ENCODE results near the gene PAQR8. TPM values are rescaled to one million over a fixed set of nuclear protein-coding genes. Genes with fewer than 3 reads are reported as not detected.

PAQR8 gene
- polyA plus RNA-seq, 3 donors, result 25.7 to 31.3 (median 29.3) TPM

DNA sequence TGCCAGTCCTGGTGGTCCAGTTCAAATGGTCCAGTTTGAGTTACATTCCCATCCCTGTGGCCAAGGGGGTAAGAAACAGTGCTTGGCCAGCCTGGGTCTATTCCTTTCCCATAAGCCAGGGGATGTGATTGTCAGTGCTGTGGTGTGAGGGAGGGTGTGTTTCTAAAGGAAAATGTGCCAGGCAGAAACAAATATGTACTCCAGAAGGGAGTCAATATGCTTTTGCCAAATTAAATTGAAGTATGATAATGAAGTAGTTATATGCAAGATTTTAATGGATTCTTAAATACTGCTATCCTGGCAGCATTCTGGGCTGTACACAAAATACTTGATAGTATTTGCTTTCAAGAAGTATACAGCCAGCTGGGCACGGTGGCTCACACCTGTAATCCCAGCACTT lies 16.6 kb upstream of the PAQR8 start:
- no peak for DNase-seq (ENCODE audit: low read depth in 3 of 3, low spot score in 2 of 3)

DNA sequence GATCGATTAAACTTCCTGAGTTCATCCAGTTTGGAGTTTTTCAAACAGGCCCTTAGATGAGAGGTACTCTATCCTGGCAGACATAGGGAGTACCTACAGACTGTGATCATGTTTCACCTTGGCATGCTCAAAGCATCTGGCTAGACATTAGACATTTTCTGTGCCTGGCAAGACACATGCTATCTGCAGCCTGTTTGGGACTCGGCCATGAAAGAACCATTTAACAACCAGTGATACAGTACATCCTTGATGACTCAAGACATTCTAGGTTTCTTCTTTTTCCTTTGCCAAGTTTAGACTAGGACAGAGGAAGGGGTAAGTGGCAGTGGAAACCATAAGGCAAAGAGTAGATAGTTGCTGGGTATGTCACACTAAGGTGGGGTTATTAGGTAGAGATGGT lies 15.4 kb upstream of the PAQR8 start:
- DNase-seq (ENCODE audit: low read depth in 3 of 3, low spot score in 2 of 3), result no peak

DNA sequence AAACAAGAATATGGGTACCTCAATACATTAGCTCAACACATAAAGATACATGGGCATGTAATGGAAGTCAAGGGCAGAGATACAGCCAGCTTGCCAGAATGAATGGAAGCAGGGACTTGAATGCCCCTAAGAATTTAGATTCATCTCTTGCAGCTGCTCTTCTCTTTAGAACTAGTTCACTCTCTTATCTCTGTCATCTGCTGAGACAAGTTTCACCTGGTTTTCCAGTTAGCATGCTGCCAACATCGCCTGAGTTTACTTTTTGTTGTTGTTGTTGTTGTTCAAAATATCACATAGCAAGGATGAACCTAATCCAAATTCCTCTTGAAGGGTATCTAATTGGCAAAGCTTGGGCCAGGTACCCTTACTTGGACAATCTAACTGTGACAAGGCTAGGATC lies 14.1 kb upstream of the PAQR8 start:
- DNase-seq (ENCODE audit: low read depth in 3 of 3, low spot score in 2 of 3), result no peak

DNA sequence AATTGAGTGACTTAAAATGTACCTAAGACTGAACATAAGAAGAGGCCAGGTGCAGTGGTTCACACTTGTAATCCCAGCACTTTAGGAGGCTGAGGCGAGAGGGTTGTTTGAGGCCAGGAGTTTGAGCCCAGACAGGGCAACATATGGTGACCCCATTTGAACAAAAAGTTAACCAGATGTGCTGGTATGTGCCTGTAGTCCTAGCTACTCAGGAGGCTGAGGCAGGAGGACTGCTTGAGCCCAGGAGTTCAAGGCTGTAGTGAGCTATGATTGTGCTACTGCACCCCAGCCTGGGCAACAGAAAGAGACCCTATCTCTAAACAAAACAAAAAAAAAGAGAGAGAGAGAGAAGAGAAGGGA lies 10.1 kb upstream of the PAQR8 start:
- DNase-seq (ENCODE audit: low read depth in 3 of 3, low spot score in 2 of 3), result no peak

DNA sequence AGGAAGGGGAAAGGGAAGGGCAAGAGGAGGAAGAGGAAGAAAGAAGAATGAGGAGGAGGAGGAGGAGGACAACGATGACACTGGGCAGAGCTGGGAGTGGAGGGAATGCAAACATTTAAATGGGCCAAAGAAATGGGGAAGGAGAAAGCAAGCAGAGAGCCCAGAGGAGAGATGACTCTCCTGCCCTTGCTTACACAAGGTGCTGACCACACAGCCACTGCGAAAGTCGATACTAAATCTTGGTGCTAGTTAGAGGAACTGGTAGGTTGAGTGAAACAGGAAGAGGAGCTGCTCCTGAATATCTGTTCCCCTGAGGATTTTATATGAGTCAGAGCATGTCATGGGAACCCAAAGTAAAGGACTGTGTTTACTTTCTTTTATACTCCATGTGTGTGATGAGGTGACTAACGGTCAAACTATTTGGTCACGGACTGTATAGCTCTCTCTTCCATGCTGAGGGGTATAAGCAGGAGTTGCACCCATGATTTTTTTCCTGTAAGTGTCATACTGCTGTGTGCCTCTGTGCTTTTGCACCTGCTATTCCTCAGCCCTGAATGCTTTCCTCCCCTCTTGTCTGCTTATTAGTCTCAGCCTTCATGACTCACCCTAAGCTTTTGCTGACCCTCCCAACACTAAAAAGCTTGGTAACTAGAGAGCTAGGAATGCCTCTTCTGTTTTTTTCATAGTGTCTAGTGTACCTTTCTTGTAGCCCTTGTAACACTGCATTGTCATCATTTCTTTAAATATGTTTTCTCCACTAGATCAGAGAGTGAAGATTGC lies 9.5 kb upstream of the PAQR8 start:
- no peak for DNase-seq (ENCODE audit: low read depth in 3 of 3, low spot score in 2 of 3)

DNA sequence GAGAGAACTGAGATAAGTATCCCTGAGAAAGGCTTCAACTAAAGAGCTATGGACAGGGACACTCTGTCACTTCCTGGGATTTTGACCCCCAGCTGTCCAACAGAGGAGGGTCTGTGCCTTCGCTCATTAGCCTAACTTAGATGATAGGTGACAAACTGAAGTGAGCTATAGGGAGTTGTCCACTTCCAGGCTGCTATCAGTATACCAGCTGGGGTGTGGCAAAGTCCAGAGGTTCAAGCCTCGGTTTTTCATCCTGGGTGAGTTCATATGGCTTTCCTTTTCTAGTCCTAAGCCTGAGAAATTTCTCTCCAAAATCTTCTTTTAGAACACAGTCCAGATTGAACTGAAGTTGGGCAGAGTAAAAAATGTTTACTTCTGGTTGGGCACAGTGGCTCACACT lies 5.9 kb upstream of the PAQR8 start:
- no peak for DNase-seq (ENCODE audit: low read depth in 3 of 3, low spot score in 2 of 3)

DNA sequence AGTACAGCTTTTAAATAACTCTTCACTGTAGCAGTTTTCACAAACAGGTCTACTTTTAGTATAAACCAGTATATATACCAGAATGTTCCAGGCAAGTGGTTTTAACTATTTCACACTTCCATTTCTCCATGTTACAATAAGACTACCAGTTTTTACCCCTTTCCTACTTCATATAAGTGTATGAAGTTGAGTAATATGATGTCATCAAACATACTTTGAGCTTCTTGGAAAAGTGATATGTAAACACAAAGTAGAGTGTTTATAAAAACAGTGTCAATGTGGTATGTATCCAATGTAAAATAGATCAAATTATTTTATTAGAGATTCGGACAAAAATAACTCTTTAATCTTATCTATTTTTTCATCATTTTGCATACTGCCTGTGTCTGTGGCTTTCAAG lies 2.5 kb upstream of the PAQR8 start:
- no peak for DNase-seq (ENCODE audit: low read depth in 3 of 3, low spot score in 2 of 3)

DNA sequence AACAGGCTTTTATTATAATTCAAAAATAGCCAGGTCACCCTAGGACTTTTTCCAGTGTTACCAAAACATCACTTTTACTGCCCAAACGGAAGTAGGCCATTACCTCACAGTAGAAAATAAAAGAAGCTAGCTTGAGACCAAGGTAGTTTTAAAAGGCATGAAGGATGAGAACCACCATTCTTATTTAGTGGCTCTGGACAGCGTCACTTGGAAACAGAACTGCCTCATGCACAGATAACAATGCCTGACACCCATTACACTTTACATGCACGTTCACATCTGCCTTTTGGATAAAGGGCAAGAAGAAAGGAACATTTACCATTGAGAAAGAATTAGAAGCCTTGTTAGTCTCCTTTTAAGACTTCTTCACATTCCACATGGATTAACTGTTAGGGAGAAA lies 1.9 kb upstream of the PAQR8 start:
- no peak for DNase-seq (ENCODE audit: low read depth in 3 of 3, low spot score in 2 of 3)

GRCh38 chr6:52360601-52361413 lies 1.1 kb upstream of the PAQR8 start:
- DNase-seq (ENCODE audit: low read depth in 3 of 3, low spot score in 2 of 3), result no peak

DNA sequence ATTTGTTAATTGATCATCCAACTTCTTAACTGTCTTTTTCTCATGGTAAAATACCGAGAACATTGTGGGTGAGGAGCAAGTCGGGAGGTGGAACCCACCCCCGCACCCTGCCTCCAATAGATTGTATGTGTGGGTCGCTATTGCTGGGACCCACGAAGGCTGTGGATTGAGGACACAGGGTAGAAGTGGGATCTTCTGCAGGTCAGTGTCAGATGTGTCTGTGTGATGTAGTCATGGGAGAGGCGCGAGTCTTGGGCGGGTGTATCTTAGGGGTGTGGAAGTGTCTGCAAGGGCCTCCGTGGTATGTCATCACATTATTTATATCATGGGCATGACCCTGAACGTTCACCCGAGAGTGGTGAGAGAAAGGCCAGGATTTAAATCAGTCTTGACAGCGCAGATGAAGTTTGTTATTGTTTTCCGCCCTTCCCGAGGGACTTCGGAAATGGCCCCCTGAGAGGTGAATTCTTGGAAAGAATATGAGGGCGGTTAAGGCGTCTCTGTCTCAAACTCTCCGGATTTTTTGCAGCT lies 472 bp upstream of the PAQR8 start:
- no peak for DNase-seq (ENCODE audit: low read depth in 3 of 3, low spot score in 2 of 3)

DNA sequence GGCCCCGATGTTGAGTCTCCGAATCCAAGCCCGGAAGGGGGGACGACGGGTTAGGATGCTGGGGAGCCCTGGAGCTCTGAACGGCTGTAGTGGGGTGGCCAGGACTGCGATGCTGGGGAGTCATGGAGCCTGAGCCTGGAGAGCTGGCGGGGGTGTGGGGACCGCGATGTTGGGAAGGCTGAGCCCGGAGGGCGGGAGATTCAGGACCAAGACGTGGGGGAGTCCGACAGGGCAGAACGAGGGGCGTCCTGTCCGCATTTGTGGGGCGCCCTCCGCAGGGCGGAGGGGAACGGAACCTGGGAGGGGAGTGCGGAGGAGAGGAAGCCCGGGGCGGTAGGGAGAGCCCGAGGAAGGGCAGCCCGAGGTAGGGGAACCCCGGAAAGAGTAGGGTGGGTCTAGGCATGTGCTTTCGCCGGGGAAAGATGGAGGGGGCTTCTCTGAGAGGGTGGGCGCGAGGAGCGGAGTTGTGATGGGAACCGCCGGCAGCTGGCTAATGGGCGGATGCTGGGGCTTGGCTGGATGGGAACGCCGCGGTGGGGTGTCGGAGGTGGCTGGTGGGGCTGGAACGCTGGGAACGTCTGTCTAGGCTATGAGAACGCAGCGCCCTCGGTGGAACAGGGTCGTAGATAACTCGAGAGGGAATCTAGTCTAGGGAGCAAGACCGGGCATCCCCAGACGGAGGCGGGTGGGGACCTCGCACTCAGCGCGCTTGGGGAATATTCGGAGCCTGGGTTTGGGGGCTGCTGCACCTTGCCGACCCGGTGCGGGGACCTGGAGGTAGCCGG lies 684 bp downstream of the PAQR8 start:
- DNase-seq (ENCODE audit: low read depth in 3 of 3, low spot score in 2 of 3), result no peak

- no peak for DNase-seq (ENCODE audit: low read depth in 3 of 3, low spot score in 2 of 3)
These were observed 1.4 kb downstream of the PAQR8 start for GRCh38 chr6:52363228-52363867.

GRCh38 chr6:52364480-52365166 lies 2.7 kb downstream of the PAQR8 start:
- DNase-seq (ENCODE audit: low read depth in 3 of 3, low spot score in 2 of 3), result no peak

DNA sequence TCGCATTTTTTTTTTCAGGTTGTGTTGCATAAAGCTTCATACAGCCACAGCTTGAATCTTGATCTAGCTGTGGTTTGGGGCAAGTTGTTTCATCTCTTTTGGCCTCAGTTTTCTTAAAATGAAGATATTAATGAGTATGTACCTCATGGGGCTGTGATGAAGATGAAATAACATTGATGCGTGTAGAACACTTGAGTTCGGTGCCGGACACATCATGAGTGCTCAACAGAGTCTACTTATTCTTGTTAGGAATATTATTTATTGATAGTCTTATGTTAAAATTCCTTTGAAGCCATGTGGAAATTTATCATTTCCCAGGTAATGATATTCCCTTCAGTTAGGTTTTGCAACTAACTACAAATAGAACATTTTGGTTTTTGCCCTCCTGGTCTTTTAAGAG lies 3.4 kb downstream of the PAQR8 start:
- no peak for DNase-seq (ENCODE audit: low read depth in 3 of 3, low spot score in 2 of 3)

DNA sequence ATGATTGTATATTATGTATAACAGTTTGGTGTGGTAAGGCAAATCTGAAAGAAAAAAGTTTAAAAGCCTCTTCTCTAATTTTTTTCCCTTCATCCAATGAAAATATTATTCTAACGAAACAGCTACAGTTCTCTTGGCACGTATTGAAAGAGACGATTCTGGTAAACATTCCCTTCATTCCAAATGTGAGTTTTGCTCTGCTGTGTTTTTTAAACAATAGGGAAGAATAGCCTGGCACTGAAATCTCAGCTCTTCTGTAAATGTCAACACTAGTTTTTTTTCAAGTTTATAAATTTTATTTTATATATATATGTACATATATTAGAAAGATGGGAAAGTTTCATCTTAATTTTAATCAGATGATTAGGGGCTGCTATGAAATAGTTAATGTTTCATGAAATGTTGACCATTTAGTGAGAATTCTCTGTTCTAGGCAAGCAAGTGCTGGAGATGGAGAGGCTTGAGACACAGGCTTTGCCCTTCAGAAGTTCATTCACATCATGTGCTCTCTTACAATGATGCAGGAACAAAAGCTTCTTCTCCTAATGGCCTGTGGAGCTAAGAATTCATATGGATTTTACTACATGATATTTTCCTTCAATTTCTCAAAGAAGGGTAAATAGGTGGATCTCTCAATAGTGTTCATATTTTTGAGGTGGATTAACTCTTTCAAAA lies 4.1 kb downstream of the PAQR8 start:
- DNase-seq (ENCODE audit: low read depth in 3 of 3, low spot score in 2 of 3), result no peak

GRCh38 chr6:52368002-52368401 lies 6.1 kb downstream of the PAQR8 start:
- DNase-seq (ENCODE audit: low read depth in 3 of 3, low spot score in 2 of 3), result no peak

DNA sequence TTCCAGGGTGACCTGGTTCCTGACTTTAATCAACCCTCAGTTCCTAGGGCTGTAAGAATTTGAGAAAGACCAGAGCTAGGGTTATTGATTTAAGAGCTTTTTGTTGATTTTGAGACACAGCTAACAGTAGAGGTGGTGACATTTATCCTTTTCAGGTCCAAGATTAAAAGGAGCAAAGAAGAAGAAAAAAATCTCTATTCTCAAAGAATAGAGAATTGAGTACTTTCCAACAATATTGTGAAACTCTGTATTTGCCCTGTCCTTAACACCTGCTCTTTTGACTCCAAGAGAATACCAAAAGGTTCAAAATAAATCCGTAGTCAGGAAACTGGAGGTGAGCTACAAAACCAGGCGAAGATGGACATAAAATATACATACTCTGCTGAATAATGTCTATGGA lies 7.3 kb downstream of the PAQR8 start:
- DNase-seq (ENCODE audit: low read depth in 3 of 3, low spot score in 2 of 3), result no peak

GRCh38 chr6:52371656-52372191 lies 9.8 kb downstream of the PAQR8 start:
- DNase-seq (ENCODE audit: low read depth in 3 of 3, low spot score in 2 of 3), result no peak

- no peak for DNase-seq (ENCODE audit: low read depth in 3 of 3, low spot score in 2 of 3)
These were observed 11.3 kb downstream of the PAQR8 start for GRCh38 chr6:52373151-52373690.
